Heart left ventricle (tissue), 16 donors: ENCODE results near the gene AGPAT3. TPM values are rescaled to one million over a fixed set of nuclear protein-coding genes. Genes with fewer than 3 reads are reported as not detected.

ENCODE experiments used
- ATAC-seq, 4 donors: fragments of 200-7000 bp; cut with Tn5 transposase; one replicate each; pipeline ENCODE4 v1.9.1; 2020 to 2022; ENCODE audit warnings: moderate library complexity in 4 of 4, mild to moderate bottlenecking in 3 of 4, moderate number of reproducible peaks in 1 of 4
- DNase-seq, 5 donors: peaks; one replicate each; pipeline ENCODE4 v3.0.0-alpha.2; 2020
- H3K27ac ChIP-seq, 12 donors: fragments of 200-600 bp; sonication (generic) in 4 of 12; one replicate each; pipeline versions ENCODE4 v1.5.0 to v1.8.0; 2016 to 2022; ENCODE audit warnings: mild to moderate bottlenecking in 2 of 12
- H3K27me3 ChIP-seq, 9 donors: fragments of 200-600 bp; sonication (generic) in 2 of 9; one replicate each; pipeline versions ENCODE4 v1.5.1 to v1.8.0; 2016 to 2022; ENCODE audit warnings: mild to moderate bottlenecking in 3 of 9
- H3K36me3 ChIP-seq, 9 donors: fragments of 200-600 bp; sonication (generic) in 2 of 9; one replicate each; pipeline versions ENCODE4 v1.5.0 to v1.8.0; 2018 to 2022; ENCODE audit warnings: mild to moderate bottlenecking in 2 of 9
- H3K4me1 ChIP-seq, 12 donors: fragments of 200-600 bp; sonication (generic) in 4 of 12; one replicate each; pipeline versions ENCODE4 v1.5.0 to v1.8.0; 2016 to 2022; ENCODE audit warnings: mild to moderate bottlenecking in 3 of 12
- H3K4me3 ChIP-seq, 12 donors: fragments of 200-600 bp; sonication (generic) in 4 of 12; one replicate each; pipeline versions ENCODE4 v1.5.0 to v1.8.0; 2017 to 2022; ENCODE audit warnings: mild to moderate bottlenecking in 9 of 12, moderate library complexity in 4 of 12
- H3K9me3 ChIP-seq, 12 donors: fragments of 200-600 bp; sonication (generic) in 4 of 12; one replicate each; pipeline versions ENCODE4 v1.5.0 to v1.8.0; 2016 to 2022; ENCODE audit warnings: mild to moderate bottlenecking in 1 of 12
- POLR2A ChIP-seq, 2 donors: fragments of 450-650 bp; IDR thresholded peaks; one replicate each; pipeline ENCODE4 v1.6.1; 2017; ENCODE audit warnings: antibody characterized with exemption in 2 of 2, mild to moderate bottlenecking in 2 of 2, moderate library complexity in 2 of 2
- WGBS, 4 donors: extraction: QIAGEN DNeasy Blood & Tissue Kit in 2 of 4; methylation state at CpG; one replicate each; pipeline versions ENCODE4 v1.1.5 to v1.1.7; 2013 to 2018; 5-methylcytosine and 5-hydroxymethylcytosine counted together
- intact Hi-C, 10 donors: fragments of 100-400 bp; cut with DNase I; formaldehyde crosslinking; loops; one replicate each; pipeline versions ENCODE4 v1.11.1 to v1.14.2; 2022
- polyA plus RNA-seq, 2 donors: library from polyadenylated mRNA; stranded (reverse); fragments of 200-250 nt; gene quantifications; one replicate each; pipeline ENCODE4 v1.2.3, GENCODE V29; 2013
- total RNA-seq, 9 donors: library from RNA; depleted of rRNA in 2 of 9; stranded (reverse); fragments of >200 nt in 2 of 9; fragmentation: NEBNext Ultra II Directional in 3 of 9; extraction: Animal tissue kit (Norgen Biotek cat#: 25700) in 3 of 9; gene quantifications; one replicate each; pipeline versions ENCODE4 v1.1.0 to v1.2.4, GENCODE V29; 2016 to 2023
- TF ChIP-seq, protein P1 (sequence below), 12 donors: fragments of 200-600 bp; sonication (generic) in 4 of 12; IDR thresholded peaks; one replicate each; pipeline versions ENCODE4 v1.5.0 to v1.8.0; 2018 to 2022; ENCODE audit warnings: antibody characterized with exemption in 12 of 12, mild to moderate bottlenecking in 5 of 12
- donor health status: ischemic (EF 13 %, LVEDD 7.1; RV severe dilation, severe dysfunction).
- donor health status: healthy with polysubstance abuse.
- donor health status: DM: no; HTN: yes; CAD: no.
- donor health status: DM: no; HTN: no; CAD: no.
- donor health status: ischemic (EF 25% LVEDD 6.9; RV normal size, moderate dysfunction).
- donor health status: ischemic (EF 25% LVEDD 5.7; RV mildly dilated, moderate dysfunction).
- donor health status: healthy.
- donor health status: DM: yes; HTN: yes; CAD: no.
- donor health status: ischemic (EF 35%, LVEDD 5.7; RV mildly dilated, moderate dysfunction).
- donor health status: nonischemic (EF 11% LVEDD 7.7; RV severe dilation, severe dysfunction).
- donor health status: DM: yes; HTN: yes; CAD: no.
- donor health status: PGD.
- donor health status: ischemic (EF 29% LVEDD 5.4; RV normal size, mild dysfunction).
- donor health status: nonischemic (EF 23%, LVEDD 6.1; RV moderate dilation, normal function).

Gene AGPAT3
- total and polyA plus RNA-seq, 11 donors: 26.6 to 86.0 (median 64.5) TPM

DNA sequence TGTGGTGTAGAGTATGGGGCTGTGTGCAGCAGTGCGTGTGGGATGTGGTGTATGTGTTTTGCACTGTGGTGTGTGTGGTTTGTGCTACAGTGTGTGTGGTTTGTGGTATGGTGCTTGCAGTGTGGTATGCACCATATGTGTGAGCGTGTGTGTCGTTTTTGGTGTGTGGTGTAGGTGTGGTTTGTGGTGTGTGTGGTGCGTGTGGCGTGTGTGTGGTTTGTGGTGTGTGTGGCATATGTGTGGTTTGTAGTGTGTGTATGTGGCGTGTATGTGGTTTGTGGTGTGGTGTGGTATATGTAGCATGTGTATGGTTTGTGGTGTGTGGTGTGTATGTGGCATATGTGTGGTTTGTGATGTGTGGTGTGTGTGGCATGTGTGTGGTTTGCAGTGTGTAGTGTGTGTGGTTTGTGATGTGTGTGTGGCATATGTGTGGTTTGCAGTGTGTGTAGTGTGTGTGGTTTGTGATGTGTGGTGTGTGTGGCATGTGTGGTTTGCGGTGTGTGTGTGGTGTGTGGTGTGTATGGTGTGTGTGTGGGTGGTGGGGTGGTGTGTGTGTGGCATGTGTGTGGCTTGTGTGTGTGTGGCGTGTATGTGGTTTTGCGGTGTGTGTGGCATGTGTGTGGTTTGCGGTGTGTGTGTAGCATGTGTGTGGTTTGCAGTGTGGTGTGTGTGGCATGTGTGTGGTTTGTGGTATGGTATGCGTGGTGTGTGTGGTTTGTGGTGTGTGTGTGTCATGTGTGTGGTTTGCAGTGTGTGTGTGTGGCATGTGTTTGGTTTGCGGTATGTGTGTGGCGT lies 93.5 kb downstream of the AGPAT3 start:
- TF ChIP-seq, protein P1, sequence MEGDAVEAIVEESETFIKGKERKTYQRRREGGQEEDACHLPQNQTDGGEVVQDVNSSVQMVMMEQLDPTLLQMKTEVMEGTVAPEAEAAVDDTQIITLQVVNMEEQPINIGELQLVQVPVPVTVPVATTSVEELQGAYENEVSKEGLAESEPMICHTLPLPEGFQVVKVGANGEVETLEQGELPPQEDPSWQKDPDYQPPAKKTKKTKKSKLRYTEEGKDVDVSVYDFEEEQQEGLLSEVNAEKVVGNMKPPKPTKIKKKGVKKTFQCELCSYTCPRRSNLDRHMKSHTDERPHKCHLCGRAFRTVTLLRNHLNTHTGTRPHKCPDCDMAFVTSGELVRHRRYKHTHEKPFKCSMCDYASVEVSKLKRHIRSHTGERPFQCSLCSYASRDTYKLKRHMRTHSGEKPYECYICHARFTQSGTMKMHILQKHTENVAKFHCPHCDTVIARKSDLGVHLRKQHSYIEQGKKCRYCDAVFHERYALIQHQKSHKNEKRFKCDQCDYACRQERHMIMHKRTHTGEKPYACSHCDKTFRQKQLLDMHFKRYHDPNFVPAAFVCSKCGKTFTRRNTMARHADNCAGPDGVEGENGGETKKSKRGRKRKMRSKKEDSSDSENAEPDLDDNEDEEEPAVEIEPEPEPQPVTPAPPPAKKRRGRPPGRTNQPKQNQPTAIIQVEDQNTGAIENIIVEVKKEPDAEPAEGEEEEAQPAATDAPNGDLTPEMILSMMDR (IDR thresholded peaks at IDR 0.05): no peak
- TF ChIP-seq POLR2A (IDR thresholded peaks at IDR 0.05): no peak
- H3K27me3 ChIP-seq: no peaks in the 10 kb centered on the region
- DNase-seq: no peak
- no peak overlapping the region for H3K4me3 ChIP-seq
- H3K4me1 ChIP-seq: peaks cover 0 to 34% (median 15%) of the 10 kb centered on the region in 12 donors
- no peak for ATAC-seq
- intact Hi-C loops: loop anchor here in 1 of 10 donors (10.0 kb wide), 1 partner anchor 104 kb away; no protein-coding TSS in a partner anchor
- H3K36me3 ChIP-seq: peaks cover 0 to 33% (median 21%) of the 10 kb centered on the region in 9 donors
- 89 to 96% (median 95%) methylated on average over 13 of the region's 13 CpGs for WGBS, 4 donors
- no peak overlapping the region for H3K27ac ChIP-seq
- H3K9me3 ChIP-seq: no peaks in the 10 kb centered on the region

DNA sequence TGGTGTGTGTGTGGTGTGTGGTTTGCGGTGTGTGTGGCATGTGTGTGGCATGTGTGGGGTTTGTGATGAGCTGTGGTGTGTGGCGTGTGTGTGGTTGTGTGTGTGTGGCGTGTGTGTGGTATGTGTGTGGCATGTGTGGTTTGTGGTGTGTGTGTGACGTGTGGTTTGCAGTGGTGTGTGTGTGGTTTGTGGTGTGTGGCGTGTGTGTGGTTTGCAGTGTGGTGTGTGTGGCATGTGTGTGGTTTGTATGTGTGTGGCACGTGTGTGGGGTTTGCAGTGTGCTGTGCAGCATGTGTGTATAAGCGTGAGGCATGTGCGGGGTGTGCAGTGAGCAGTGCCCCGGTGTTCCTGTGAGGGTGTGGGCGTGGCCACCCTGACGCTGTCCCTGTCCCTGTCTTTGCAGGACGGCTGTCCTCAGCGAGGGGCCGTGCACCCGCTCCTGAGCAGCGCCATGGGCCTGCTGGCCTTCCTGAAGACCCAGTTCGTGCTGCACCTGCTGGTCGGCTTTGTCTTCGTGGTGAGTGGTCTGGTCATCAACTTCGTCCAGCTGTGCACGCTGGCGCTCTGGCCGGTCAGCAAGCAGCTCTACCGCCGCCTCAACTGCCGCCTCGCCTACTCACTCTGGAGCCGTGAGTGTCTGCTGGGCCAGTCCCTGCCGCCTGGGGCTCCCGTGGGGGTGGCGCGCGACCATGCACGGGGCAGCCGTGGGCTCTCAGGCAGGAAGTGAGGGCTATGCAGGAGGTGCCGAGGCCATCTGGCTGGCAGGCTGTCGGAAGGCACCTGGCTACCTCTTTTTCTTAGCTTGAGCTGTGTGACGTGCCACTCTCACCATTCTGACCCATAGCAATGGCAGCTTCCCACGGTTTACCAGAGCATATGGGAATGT lies 94.5 kb downstream of the AGPAT3 start:
- no peak for DNase-seq
- 88 to 91% (median 90%) methylated on average over 29 to 39 of the region's 39 CpGs for WGBS, 4 donors
- Histone ChIP-seq H3K36me3 (peaks cover 0 to 33% (median 21%) of the 10 kb centered on the region in 9 donors), H3K27ac (no peak overlapping the region), H3K9me3 (no peaks in the 10 kb centered on the region), H3K4me1 (peaks cover 0 to 25% (median 13%) of the 10 kb centered on the region in 12 donors), H3K27me3 (no peaks in the 10 kb centered on the region), H3K4me3 (no peak overlapping the region)
- intact Hi-C loops: loop anchor here in 1 of 10 donors (10.0 kb wide), 1 partner anchor 105 kb away; no protein-coding TSS in a partner anchor
- TF ChIP-seq, protein P1 (IDR thresholded peaks at IDR 0.05): no peak
- TF ChIP-seq POLR2A (IDR thresholded peaks at IDR 0.05): no peak
- no peak for ATAC-seq

DNA sequence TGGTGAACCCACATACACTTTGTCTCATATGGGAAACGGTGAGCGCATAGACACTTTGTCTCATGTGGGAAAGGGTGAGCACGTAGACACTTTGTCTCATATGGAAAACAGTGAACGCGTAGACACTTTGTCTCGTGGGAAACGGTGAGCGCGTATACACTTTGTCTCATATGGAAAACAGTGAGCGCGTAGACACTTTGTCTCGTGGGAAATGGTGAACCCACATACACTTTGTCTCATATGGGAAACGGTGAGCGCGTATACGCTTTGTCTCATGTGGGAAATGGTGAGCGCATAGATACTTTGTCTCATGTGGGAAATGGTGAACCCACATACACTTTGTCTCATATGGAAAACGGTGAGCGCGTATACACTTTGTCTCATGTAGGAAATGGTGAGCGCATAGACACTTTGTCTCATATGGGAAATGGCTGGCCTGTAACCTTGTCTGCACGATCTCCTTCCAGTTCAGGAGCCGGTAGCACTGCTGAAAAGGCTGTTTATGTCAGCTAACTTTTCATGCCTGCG lies 96.4 kb downstream of the AGPAT3 start:
- peaks cover 0 to 15% (median 8%) of the 10 kb centered on the region in 12 donors for H3K4me1 ChIP-seq
- ATAC-seq (no peak), DNase-seq (no peak)
- no peaks in the 10 kb centered on the region for H3K9me3 ChIP-seq
- TF ChIP-seq, protein P1 (IDR thresholded peaks at IDR 0.05): no peak
- no peak for TF ChIP-seq POLR2A (IDR thresholded peaks at IDR 0.05)
- 80 to 97% (median 91%) methylated on average over 24 of the region's 24 CpGs for WGBS, 4 donors
- no peaks in the 10 kb centered on the region for H3K27me3 ChIP-seq
- no peak overlapping the region for H3K4me3 ChIP-seq
- intact Hi-C loops: no loop called here
- peaks cover 0 to 38% (median 27%) of the 10 kb centered on the region in 9 donors for H3K36me3 ChIP-seq
- H3K27ac ChIP-seq: no peak overlapping the region
